HEK293 (cell line): ENCODE measurements around the gene POGZ.
"Not testable (repeated sequence)": the region's sequence is repeated elsewhere in the genome, so short reads cannot be mapped to it uniquely, and the experiment has no call there.

Experiments used
- CTCF ChIA-PET: fragments of 350-600 bp; formaldehyde crosslinking; extraction: SDS; loops from one replicate; lab custom pipeline; 2021; ENCODE audit warnings: antibody characterized with exemption; lab: Yijun Ruan, JAX
- POLR2A ChIA-PET: fragments of 300-600 bp; formaldehyde crosslinking; extraction: SDS; loops from one replicate; lab custom pipeline; 2020; ENCODE audit warnings: antibody characterized with exemption, inconsistent platforms; lab: Yijun Ruan, JAX
- H3K27ac ChIP-seq: fragments of 200-500 bp; sonication (Bioruptor generic); 2 replicates; pipeline ENCODE4 v1.5.1; 2014; ENCODE audit warnings: low read depth, low read length, control low read depth, inconsistent platforms; ENCODE audit errors: extremely low read depth
- H3K36me3 ChIP-seq, 2 experiments: fragments of 200-500 bp in 1 of 2; sonication (Bioruptor generic) in 1 of 2; 1 replicate in 1 of 2; 2 replicates in 1 of 2; pipeline ENCODE4 v1.5.1; 2014 to 2017; ENCODE audit warnings: inconsistent platforms in 2 of 2, low read length in 2 of 2; ENCODE audit not compliant: control insufficient read depth in 2 of 2, insufficient read depth in 1 of 2
- H3K4me1 ChIP-seq: fragments of 200-500 bp; sonication (Bioruptor generic); 2 replicates; pipeline ENCODE4 v1.5.1; 2014; ENCODE audit warnings: mild to moderate bottlenecking, low read length, inconsistent platforms; ENCODE audit not compliant: control insufficient read depth, insufficient read depth
- H3K4me3 ChIP-seq: 2 replicates; pipeline ENCODE4 v1.5.1; 2011; ENCODE audit warnings: low read depth, mild to moderate bottlenecking, control low read depth, low read length, moderate library complexity
- H3K9me3 ChIP-seq: fragments of 200-500 bp; sonication (Bioruptor generic); 2 replicates; pipeline ENCODE4 v1.5.1; 2014; ENCODE audit warnings: low read depth, low read length, inconsistent platforms; ENCODE audit not compliant: control insufficient read depth, insufficient read depth
- GFI1B ChIP-seq: fragments of 450-650 bp; formaldehyde crosslinking; IDR thresholded peaks from 2 replicates; pipeline ENCODE4 v1.5.1; 2016; ENCODE audit warnings: missing biosample characterization, missing genetic modification characterization
- OVOL3 ChIP-seq: fragments of 450-650 bp; formaldehyde crosslinking; IDR thresholded peaks from 2 replicates; pipeline ENCODE4 v1.5.1; 2016; ENCODE audit warnings: missing biosample characterization, missing genetic modification characterization
- SP7 ChIP-seq: fragments of 450-650 bp; formaldehyde crosslinking; IDR thresholded peaks from 2 replicates; pipeline ENCODE4 v1.5.1; 2016; ENCODE audit warnings: missing biosample characterization, missing genetic modification characterization
- YY1 ChIP-seq: fragments of 450-650 bp; formaldehyde crosslinking; IDR thresholded peaks from 2 replicates; pipeline ENCODE4 v1.5.1; 2018; ENCODE audit warnings: missing biosample characterization, missing genetic modification characterization
- ZBTB17 ChIP-seq: fragments of 450-650 bp; formaldehyde crosslinking; IDR thresholded peaks from 2 replicates; pipeline ENCODE4 v1.5.1; 2016; ENCODE audit warnings: missing biosample characterization, missing genetic modification characterization
- ZBTB8A ChIP-seq: fragments of 450-650 bp; formaldehyde crosslinking; IDR thresholded peaks from 2 replicates; pipeline ENCODE4 v1.5.1; 2016; ENCODE audit warnings: missing biosample characterization, missing genetic modification characterization
- ZNF155 ChIP-seq: fragments of 450-650 bp; formaldehyde crosslinking; IDR thresholded peaks from 2 replicates; pipeline ENCODE4 v1.5.1; 2016; ENCODE audit warnings: missing biosample characterization, missing genetic modification characterization
- ZNF221 ChIP-seq: fragments of 450-650 bp; formaldehyde crosslinking; IDR thresholded peaks from 2 replicates; pipeline ENCODE4 v1.5.1; 2017; ENCODE audit warnings: missing biosample characterization, missing genetic modification characterization, borderline replicate concordance
- ZNF404 ChIP-seq: fragments of 450-650 bp; formaldehyde crosslinking; IDR thresholded peaks from 2 replicates; pipeline ENCODE4 v1.5.1; 2017; ENCODE audit warnings: missing biosample characterization, missing genetic modification characterization
- ZNF518A ChIP-seq: fragments of 450-650 bp; formaldehyde crosslinking; conservative IDR thresholded peaks from 2 replicates; pipeline ENCODE4 v1.5.1; 2016; ENCODE audit warnings: low read depth, missing biosample characterization, missing genetic modification characterization
- ZNF654 ChIP-seq: fragments of 450-650 bp; formaldehyde crosslinking; IDR thresholded peaks from 2 replicates; pipeline ENCODE4 v1.5.1; 2016; ENCODE audit warnings: low read depth, missing biosample characterization, missing genetic modification characterization

Gene POGZ

GRCh38 chr1:151391079-151391563, 68.2 kb downstream of the POGZ start (continued):
- TF ChIP-seq ZBTB8A (tag by site-specific recombination) (no peak), ZNF221 (tag by site-specific recombination) (no peak), GFI1B (tag by site-specific recombination) (no peak), ZNF155 (tag by site-specific recombination) (no peak), ZNF404 (no peak), OVOL3 (tag by site-specific recombination) (no peak)

GRCh38 chr1:151390221-151391078, 68.8 kb downstream of the POGZ start:
- POLR2A ChIA-PET, H3K4me3 ChIP-seq, H3K4me1 ChIP-seq, H3K27ac ChIP-seq, H3K36me3 ChIP-seq, H3K9me3 ChIP-seq: not testable (repeated sequence)
- CTCF ChIA-PET, result interaction anchor here (0.6 to 0.7 kb wide), 3 partner anchors 33 to 90 kb away, joined by 4 to 6 read pairs (median 5); no protein-coding TSS in a partner anchor

GRCh38 chr1:151386002-151386401, 73.3 kb downstream of the POGZ start:
- CTCF ChIA-PET, result interaction anchor here (0.7 to 0.9 kb wide), 2 partner anchors 15 to 45 kb away, joined by 5 to 6 read pairs; no protein-coding TSS in a partner anchor
- POLR2A ChIA-PET, result no interaction called here

GRCh38 chr1:151384584-151384983, 74.7 kb downstream of the POGZ start:
- Histone ChIP-seq H3K27ac (no peak overlapping the region), H3K4me3 (no peak overlapping the region), H3K4me1 (no peaks in the 10 kb centered on the region), H3K36me3 (no peaks in the 10 kb centered on the region), H3K9me3 (no peaks in the 10 kb centered on the region)
- TF ChIP-seq ZBTB17 (peak; percentile 47; the same call in 1 of the 2 replicates), ZNF654 (tag by site-specific recombination) (no peak), SP7 (tag by site-specific recombination) (peak; percentile 35; the same call in 1 of the 2 replicates)
- TF ChIP-seq, all 188 proteins: peak for 2
- ChIA-PET CTCF (interaction anchor here (0.9 to 1.8 kb wide), 4 partner anchors 13 to 83 kb away, joined by 3 to 8 read pairs (median 4); no protein-coding TSS in a partner anchor), POLR2A (interaction anchor here (0.9 to 1.2 kb wide), 2 partner anchors 15 to 16 kb away, joined by 3 to 6 read pairs; partner anchors contain the start of gene PSMB4)

More at GRCh38 chr1:151386002-151386401, 73.3 kb downstream of the POGZ start:
- H3K4me1 ChIP-seq, result no peaks in the 10 kb centered on the region
- no peak for TF ChIP-seq YY1 (tag by site-specific recombination)
- no peak for TF ChIP-seq ZNF518A
- H3K4me3 ChIP-seq, result no peak overlapping the region
- H3K36me3 ChIP-seq, result no peaks in the 10 kb centered on the region
- no peaks in the 10 kb centered on the region for H3K9me3 ChIP-seq
- H3K27ac ChIP-seq, result no peak overlapping the region
